IMR-90 (cell line): ENCODE measurements around the gene FNDC3A. TPM values are rescaled to one million over a fixed set of nuclear protein-coding genes. Genes with fewer than 3 reads are reported as not detected.

Experiments used
- ATAC-seq: fragments of 200-7000 bp; cut with Tn5 transposase; 2 replicates; pipeline ENCODE4 v1.9.1; 2020; ENCODE audit warnings: low read depth, mild to moderate bottlenecking, moderate library complexity
- BruUV-seq: library from RNA; stranded (reverse); fragments of 400-500 nt; replicated peaks from 2 replicates; lab custom pipeline; 2021; lab: Mats Ljungman, UMichigan
- CTCF ChIA-PET: fragments of 300-600 bp; formaldehyde crosslinking; extraction: SDS; loops from one replicate; lab custom pipeline; 2021; ENCODE audit warnings: antibody characterized with exemption; lab: Yijun Ruan, JAX
- POLR2A ChIA-PET: fragments of 300-600 bp; sonication (Branson Sonifier 250); formaldehyde crosslinking; loops from one replicate; lab custom pipeline; 2022; ENCODE audit warnings: antibody characterized with exemption; ENCODE audit not compliant: unreplicated experiment; lab: Charles Lee
- DNase-seq: peaks from one replicate; pipeline ENCODE4 v3.0.0; 2013
- H2AFZ ChIP-seq: replicated peaks from 2 replicates; pipeline ENCODE3; 2013; ENCODE audit warnings: low read length, mild to moderate bottlenecking; ENCODE audit not compliant: poor library complexity
- H2AK5ac ChIP-seq: 2 replicates; pipeline ENCODE4 v1.6.1; 2013; ENCODE audit warnings: low read depth, low read length, inconsistent platforms
- H2AK9ac ChIP-seq: replicated peaks from 2 replicates; pipeline ENCODE3; 2013; ENCODE audit warnings: mild to moderate bottlenecking, low read depth, low read length, moderate library complexity; ENCODE audit not compliant: poor library complexity
- H2BK120ac ChIP-seq: 2 replicates; pipeline ENCODE4 v1.6.1; 2013; ENCODE audit warnings: low read depth, low read length, inconsistent platforms
- H2BK15ac ChIP-seq: 3 replicates; pipeline ENCODE4 v1.6.1; 2013; ENCODE audit warnings: low read depth, low read length, inconsistent platforms
- H2BK20ac ChIP-seq: 2 replicates; pipeline ENCODE4 v1.6.1; 2013; ENCODE audit warnings: low read depth, mild to moderate bottlenecking, inconsistent platforms, low read length, moderate library complexity
- H2BK5ac ChIP-seq: 2 replicates; pipeline ENCODE4 v1.6.1; 2013; ENCODE audit warnings: mild to moderate bottlenecking, low read depth, low read length, inconsistent platforms; ENCODE audit not compliant: poor library complexity, severe bottlenecking
- H3K14ac ChIP-seq: replicated peaks from 2 replicates; pipeline ENCODE4 v1.6.1; 2013; ENCODE audit warnings: low read depth, low read length, inconsistent platforms
- H3K18ac ChIP-seq: 2 replicates; pipeline ENCODE4 v1.6.1; 2013; ENCODE audit warnings: low read depth, low read length, control low read depth
- H3K23ac ChIP-seq: 2 replicates; pipeline ENCODE4 v1.6.1; 2013; ENCODE audit warnings: low read depth, low read length, inconsistent platforms
- H3K27ac ChIP-seq: 2 replicates; pipeline ENCODE4 v1.5.1; 2013; ENCODE audit warnings: mild to moderate bottlenecking, control low read depth, low read length; ENCODE audit not compliant: insufficient read depth
- H3K27me3 ChIP-seq: 2 replicates; pipeline ENCODE4 v1.6.1; 2013; ENCODE audit warnings: low read length; ENCODE audit not compliant: control insufficient read depth, insufficient read depth
- H3K36me3 ChIP-seq: 2 replicates; pipeline ENCODE4 v1.6.1; 2013; ENCODE audit warnings: low read length, mixed read lengths; ENCODE audit not compliant: control insufficient read depth, insufficient read depth
- H3K4ac ChIP-seq: 2 replicates; pipeline ENCODE4 v1.6.1; 2013; ENCODE audit warnings: low read depth, low read length, inconsistent platforms
- H3K4me1 ChIP-seq: 2 replicates; pipeline ENCODE4 v1.6.1; 2013; ENCODE audit warnings: low read length, mixed read lengths; ENCODE audit not compliant: control insufficient read depth, insufficient read depth
- H3K4me2 ChIP-seq: 2 replicates; pipeline ENCODE4 v1.6.1; 2013; ENCODE audit warnings: low read depth, mild to moderate bottlenecking, control low read depth, low read length, moderate library complexity
- H3K4me3 ChIP-seq: 2 replicates; pipeline ENCODE4 v1.5.1; 2013; ENCODE audit warnings: low read depth, mild to moderate bottlenecking, control low read depth, low read length, moderate library complexity; ENCODE audit not compliant: insufficient read depth
- H3K56ac ChIP-seq: 2 replicates; pipeline ENCODE4 v1.6.1; 2013; ENCODE audit warnings: low read length, inconsistent platforms; ENCODE audit not compliant: insufficient read depth; ENCODE audit errors: extremely low read depth
- H3K79me1 ChIP-seq, 2 experiments: 2 replicates each; pipeline ENCODE4 v1.6.1; 2013; ENCODE audit warnings: low read length in 2 of 2, inconsistent platforms in 1 of 2, low read depth in 1 of 2
- H3K9ac ChIP-seq: 2 replicates; pipeline ENCODE4 v1.6.1; 2013; ENCODE audit warnings: low read depth, low read length, control low read depth
- H3K9me1 ChIP-seq: 2 replicates; pipeline ENCODE4 v1.6.1; 2013; ENCODE audit warnings: low read length, inconsistent platforms; ENCODE audit not compliant: insufficient read depth
- H3K9me3 ChIP-seq: 2 replicates; pipeline ENCODE4 v1.6.1; 2013; ENCODE audit warnings: low read length; ENCODE audit not compliant: control insufficient read depth, insufficient read depth
- H4K20me1 ChIP-seq: 2 replicates; pipeline ENCODE4 v1.6.1; 2013; ENCODE audit warnings: low read length, inconsistent platforms; ENCODE audit not compliant: insufficient read depth
- H4K5ac ChIP-seq: 2 replicates; pipeline ENCODE4 v1.6.1; 2013; ENCODE audit warnings: mild to moderate bottlenecking, low read depth, low read length, control low read depth
- H4K8ac ChIP-seq, 2 experiments: 2 replicates each; pipeline ENCODE4 v1.6.1; 2013; ENCODE audit warnings: low read depth in 2 of 2, low read length in 2 of 2, control low read depth in 1 of 2, inconsistent platforms in 1 of 2
- H4K91ac ChIP-seq: 2 replicates; pipeline ENCODE4 v1.6.1; 2013; ENCODE audit warnings: low read depth, low read length, inconsistent platforms; ENCODE audit not compliant: insufficient read depth
- BHLHE40 ChIP-seq: fragments of 150-350 bp; IDR thresholded peaks from 2 replicates; pipeline ENCODE4 v1.6.1; 2016; ENCODE audit warnings: mild to moderate bottlenecking, low read depth, low read length
- CEBPB ChIP-seq: IDR thresholded peaks from 2 replicates; pipeline ENCODE4 v1.6.1; 2012; ENCODE audit warnings: low read depth, low read length, improper control_type of control experiment
- CHD1 ChIP-seq: IDR thresholded peaks from 2 replicates; pipeline ENCODE4 v1.6.1; 2012; ENCODE audit warnings: low read depth, low read length, improper control_type of control experiment
- CTCF ChIP-seq: conservative IDR thresholded peaks from 2 replicates; pipeline ENCODE4 v1.5.1; 2012; ENCODE audit warnings: mild to moderate bottlenecking, low read depth, low read length, improper control_type of control experiment
- ELK1 ChIP-seq: fragments of 150-350 bp; IDR thresholded peaks from 2 replicates; pipeline ENCODE4 v1.6.1; 2016; ENCODE audit warnings: low read depth, mild to moderate bottlenecking, low read length, moderate library complexity, borderline replicate concordance
- FOS ChIP-seq: fragments of 150-350 bp; IDR thresholded peaks from 2 replicates; pipeline ENCODE4 v1.6.1; 2016; ENCODE audit warnings: low read depth, low read length
- MAFK ChIP-seq: IDR thresholded peaks from 2 replicates; pipeline ENCODE4 v1.6.1; 2012; ENCODE audit warnings: low read depth, low read length, improper control_type of control experiment
- MAZ ChIP-seq: IDR thresholded peaks from 2 replicates; pipeline ENCODE4 v1.6.1; 2012; ENCODE audit warnings: low read depth, mild to moderate bottlenecking, low read length, improper control_type of control experiment, moderate library complexity, borderline replicate concordance
- MXI1 ChIP-seq: IDR thresholded peaks from 2 replicates; pipeline ENCODE4 v1.6.1; 2012; ENCODE audit warnings: low read depth, mild to moderate bottlenecking, low read length, moderate library complexity, borderline replicate concordance
- NFE2L2 ChIP-seq: fragments of 150-350 bp; IDR thresholded peaks from 2 replicates; pipeline ENCODE4 v1.6.1; 2016; ENCODE audit warnings: low read depth, mild to moderate bottlenecking, low read length
- POLR2A ChIP-seq: IDR thresholded peaks from 2 replicates; pipeline ENCODE4 v1.6.1; 2012; ENCODE audit warnings: mild to moderate bottlenecking, low read depth, low read length
- RAD21 ChIP-seq: IDR thresholded peaks from 2 replicates; pipeline ENCODE4 v1.6.1; 2012; ENCODE audit warnings: low read length, improper control_type of control experiment
- RCOR1 ChIP-seq: IDR thresholded peaks from 2 replicates; pipeline ENCODE4 v1.6.1; 2012; ENCODE audit warnings: mild to moderate bottlenecking, low read length, improper control_type of control experiment; ENCODE audit not compliant: insufficient replicate concordance
- RFX5 ChIP-seq: IDR thresholded peaks from 2 replicates; pipeline ENCODE4 v1.8.0; 2012; ENCODE audit warnings: low read depth, mild to moderate bottlenecking, low read length, moderate library complexity
- SMC3 ChIP-seq: fragments of 150-350 bp; IDR thresholded peaks from 2 replicates; pipeline ENCODE4 v1.6.1; 2016; ENCODE audit warnings: low read depth, mild to moderate bottlenecking, antibody characterized with exemption, low read length, moderate library complexity
- WGBS, 2 experiments: methylation state at CpG; one replicate each; pipeline versions ENCODE4 v1.1.5 to v1.1.7; 2013; ENCODE audit warnings: missing lambda C conversion rate in 2 of 2; ENCODE audit not compliant: insufficient read length in 1 of 2; ENCODE audit errors: extremely low coverage in 2 of 2; 5-methylcytosine and 5-hydroxymethylcytosine counted together
- dilution Hi-C: fragments of 300-500 bp; cut with HindIII; formaldehyde crosslinking; loops from one replicate; pipeline ENCODE4 v1.14.3; 2018; ENCODE audit warnings: low sequenced_read_pairs; ENCODE audit not compliant: unreplicated experiment
- in situ Hi-C: fragments of 300-500 bp; cut with MboI; formaldehyde crosslinking; loops from 3 replicates; pipeline ENCODE4 v1.14.3; 2019; ENCODE audit warnings: low sequenced_read_pairs, inconsistent platforms, mixed read lengths
- intact Hi-C: fragments of 100-400 bp; cut with micrococcal nuclease; formaldehyde crosslinking; loops from 2 replicates; pipeline ENCODE4 v1.10.0; 2022
- polyA plus RNA-seq, 3 experiments: library from polyadenylated mRNA; depleted of rRNA; stranded (reverse); fragments of >200 nt; gene quantifications; 2 replicates each; pipeline ENCODE4 v1.2.3, GENCODE V29; 2012; ENCODE audit warnings: low replicate concordance in 1 of 3
- total RNA-seq: library from RNA; depleted of rRNA; stranded (reverse); fragments of >200 nt; gene quantifications from 2 replicates; pipeline ENCODE4 v1.2.3, GENCODE V29; 2012
- TF ChIP-seq, protein P1 (sequence below): fragments of 150-350 bp; IDR thresholded peaks from 2 replicates; pipeline ENCODE4 v1.6.1; 2017; ENCODE audit warnings: mild to moderate bottlenecking, antibody characterized with exemption, low read length, low read depth

Gene FNDC3A
- total and polyA plus RNA-seq, 2 of the 4 experiments (the other 2 are of a cell fraction), result 29.2 to 60.4 TPM

GRCh38 chr13:49219647-49220035, 243.9 kb downstream of the FNDC3A start:
- Histone ChIP-seq H3K4me1 (no peaks in the 10 kb centered on the region), H3K4ac (no peak overlapping the region), H3K79me1 (no peaks in the 10 kb centered on the region), H4K91ac (no peak overlapping the region), H2AK5ac (no peak overlapping the region), H4K5ac (no peak overlapping the region), H2BK5ac (no peak overlapping the region), H4K8ac (no peak overlapping the region), H3K4me3 (peak overlapping the region; percentile 45), H3K9me1 (no peaks in the 10 kb centered on the region), H2BK20ac (no peak overlapping the region), H3K23ac (no peak overlapping the region), H4K20me1 (0 out of 2 replicates have a peak, but pooled peaks cover 3% of the 10 kb centered on the region), H3K4me2 (peak overlapping the region; percentile 60; the same call in 1 of the 2 replicates), H3K14ac (no peak overlapping the region), H3K18ac (no peak overlapping the region), H2BK15ac (no peak overlapping the region), H3K9ac (no peak overlapping the region), H3K9me3 (peaks cover 12% of the 10 kb centered on the region), H3K27me3 (peaks cover 75% of the 10 kb centered on the region), H3K56ac (no peak overlapping the region), H2AK9ac (no peak overlapping the region), H3K36me3 (no peaks in the 10 kb centered on the region), H3K27ac (no peak overlapping the region), H2AFZ (peak overlapping the region; percentile 89), H2BK120ac (no peak overlapping the region)
- DNase-seq, result no peak
- WGBS, 2 experiments, result 21% methylated on average over 6 of the region's 17 CpGs; no CpG with 5 or more reads in 1 of the 2 experiments
- dilution Hi-C loops (no loop called here), intact Hi-C loops (no loop called here), in situ Hi-C loops (no loop called here)
- peak; percentile 13; the same call in 1 of the 2 replicates for ATAC-seq
- no peak for TF ChIP-seq BHLHE40
- no peak for TF ChIP-seq MXI1
- no peak for TF ChIP-seq CTCF
- no peak for TF ChIP-seq RCOR1
- TF ChIP-seq MAZ, result no peak
- TF ChIP-seq SMC3, result no peak
- no peak for TF ChIP-seq MAFK
- no peak for TF ChIP-seq POLR2A
- TF ChIP-seq, protein P1, sequence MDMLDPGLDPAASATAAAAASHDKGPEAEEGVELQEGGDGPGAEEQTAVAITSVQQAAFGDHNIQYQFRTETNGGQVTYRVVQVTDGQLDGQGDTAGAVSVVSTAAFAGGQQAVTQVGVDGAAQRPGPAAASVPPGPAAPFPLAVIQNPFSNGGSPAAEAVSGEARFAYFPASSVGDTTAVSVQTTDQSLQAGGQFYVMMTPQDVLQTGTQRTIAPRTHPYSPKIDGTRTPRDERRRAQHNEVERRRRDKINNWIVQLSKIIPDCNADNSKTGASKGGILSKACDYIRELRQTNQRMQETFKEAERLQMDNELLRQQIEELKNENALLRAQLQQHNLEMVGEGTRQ, result no peak
- no peak for TF ChIP-seq ELK1
- TF ChIP-seq CHD1, result no peak
- TF ChIP-seq FOS, result no peak
- no peak for TF ChIP-seq RFX5
- TF ChIP-seq CEBPB, result no peak
- no peak for TF ChIP-seq NFE2L2
- TF ChIP-seq RAD21, result no peak
- ChIA-PET POLR2A (no interaction called here), CTCF (no interaction called here)
- no TSS peak for BruUV-seq
